OCI-LY7 (cell line): ENCODE measurements around the gene RAB1A. TPM values are rescaled to one million over a fixed set of nuclear protein-coding genes. Genes with fewer than 3 reads are reported as not detected.

Experiments
- BruUV-seq: library from RNA; stranded (reverse); fragments of 400-500 nt; replicated peaks from 2 replicates; lab custom pipeline; 2021; lab: Mats Ljungman, UMichigan
- CTCF ChIA-PET: fragments of 300-600 bp; sonication (Branson Sonifier 250); formaldehyde crosslinking; loops from one replicate; lab custom pipeline; 2022; ENCODE audit warnings: antibody characterized with exemption; ENCODE audit not compliant: unreplicated experiment; lab: Charles Lee
- POLR2A ChIA-PET: fragments of 300-600 bp; sonication (Branson Sonifier 250); formaldehyde crosslinking; loops from one replicate; lab custom pipeline; 2022; ENCODE audit warnings: antibody characterized with exemption; lab: Charles Lee
- DNase-seq: peaks from one replicate; pipeline ENCODE4 v3.0.0-alpha.2; 2015; ENCODE audit warnings: low spot score
- H2AFZ ChIP-seq: fragments of 200-600 bp; sonication (generic), shearing (Covaris generic); 2 replicates; pipeline ENCODE4 v1.6.1; 2014; ENCODE audit warnings: mild to moderate bottlenecking, antibody characterized with exemption, low read length, moderate library complexity
- H3K27ac ChIP-seq: fragments of 200-600 bp; sonication (generic); 2 replicates; pipeline ENCODE4 v1.5.1; 2014; ENCODE audit warnings: mixed run types, low read depth, mild to moderate bottlenecking, moderate library complexity, low read length, inconsistent platforms; ENCODE audit not compliant: poor library complexity, severe bottlenecking
- H3K36me3 ChIP-seq: fragments of 200-600 bp; sonication (generic); 2 replicates; pipeline ENCODE4 v1.6.1; 2014; ENCODE audit warnings: mild to moderate bottlenecking, antibody characterized with exemption, low read length, moderate library complexity, mixed read lengths; ENCODE audit not compliant: insufficient read depth
- H3K4me1 ChIP-seq: fragments of 200-600 bp; sonication (generic); 2 replicates; pipeline ENCODE4 v1.5.1; 2014; ENCODE audit warnings: mild to moderate bottlenecking, low read length; ENCODE audit not compliant: insufficient read depth, poor library complexity, severe bottlenecking
- H3K4me2 ChIP-seq: fragments of 200-600 bp; sonication (generic); 2 replicates; pipeline ENCODE4 v1.6.1; 2014; ENCODE audit warnings: mild to moderate bottlenecking, low read length
- H3K4me3 ChIP-seq: fragments of 200-600 bp; sonication (generic); 2 replicates; pipeline ENCODE4 v1.5.1; 2014; ENCODE audit warnings: mild to moderate bottlenecking, low read depth, low read length; ENCODE audit not compliant: poor library complexity, severe bottlenecking
- H3K79me2 ChIP-seq: fragments of 200-600 bp; sonication (generic); 2 replicates; pipeline ENCODE4 v1.6.1; 2016; ENCODE audit warnings: low read depth, mild to moderate bottlenecking, low read length, moderate library complexity, mixed read lengths; ENCODE audit not compliant: insufficient read depth
- H3K9me2 ChIP-seq: fragments of 200-600 bp; sonication (generic); 2 replicates; pipeline ENCODE4 v1.6.1; 2016; ENCODE audit warnings: mild to moderate bottlenecking, low read length, mixed read lengths; ENCODE audit not compliant: insufficient read depth
- H3K9me3 ChIP-seq: fragments of 200-600 bp; sonication (generic); 2 replicates; pipeline ENCODE4 v1.6.1; 2014; ENCODE audit warnings: mild to moderate bottlenecking, mixed run types, low read length, mixed read lengths
- H4K20me1 ChIP-seq: fragments of 200-600 bp; sonication (generic); 2 replicates; pipeline ENCODE4 v1.6.1; 2014; ENCODE audit warnings: mild to moderate bottlenecking, antibody characterized with exemption, low read length, moderate library complexity, mixed read lengths; ENCODE audit not compliant: insufficient read depth
- EZH2phosphoT487 ChIP-seq: fragments of 200-600 bp; sonication (generic); IDR thresholded peaks from 2 replicates; pipeline ENCODE4 v1.6.1; 2018; ENCODE audit warnings: low read depth, borderline replicate concordance, mild to moderate bottlenecking, mixed run types, antibody characterized with exemption, low read length, moderate library complexity, mixed read lengths
- intact Hi-C: fragments of 100-400 bp; cut with micrococcal nuclease; formaldehyde crosslinking; loops from one replicate; pipeline ENCODE4 v1.10.0; 2022; ENCODE audit not compliant: unreplicated experiment
- total RNA-seq, 2 experiments: library from RNA; depleted of rRNA in 1 of 2; stranded (reverse); fragments of >200 nt in 1 of 2; shearing (Covaris generic) in 1 of 2; gene quantifications; 2 replicates each; pipeline ENCODE4 v1.2.3, GENCODE V29; 2014 to 2022
- TF ChIP-seq, protein P1 (sequence below): fragments of 200-600 bp; sonication (generic); conservative IDR thresholded peaks from 2 replicates; pipeline ENCODE4 v1.5.1; 2014; ENCODE audit warnings: mild to moderate bottlenecking, antibody characterized with exemption, low read length, moderate library complexity, mixed read lengths

RAB1A gene
- total RNA-seq, 2 experiments from 2014 or later, result 39.7 to 75.4 TPM

DNA sequence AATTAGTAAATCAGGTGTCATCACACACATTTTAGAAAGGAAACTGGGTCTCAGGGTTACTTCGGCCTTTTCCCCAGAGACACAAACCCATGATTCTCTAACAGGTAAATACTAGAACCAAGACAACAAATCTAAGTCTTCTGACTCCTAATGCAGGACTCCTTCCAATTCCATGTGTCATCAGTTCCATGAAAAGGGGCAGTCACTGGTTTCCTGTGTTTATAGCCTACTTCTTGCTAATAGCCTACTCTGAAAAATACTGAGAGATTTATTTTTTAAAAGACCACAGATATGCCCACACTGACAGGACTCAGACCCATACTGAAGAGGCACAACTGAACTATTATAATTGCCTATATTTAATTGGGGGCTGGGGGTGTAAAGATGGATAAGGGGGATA, 33.0 kb downstream of the RAB1A start:
- no peak overlapping the region for H3K27ac ChIP-seq
- POLR2A ChIA-PET, result interaction anchor here (0.6 to 2.8 kb wide), 4 partner anchors 11 to 88 kb away, joined by 3 to 11 read pairs (median 4); no protein-coding TSS in a partner anchor
- no peak overlapping the region for H3K4me3 ChIP-seq
- H3K4me2 ChIP-seq, result no peak overlapping the region
- CTCF ChIA-PET, result no interaction called here
- H4K20me1 ChIP-seq, result no peaks in the 10 kb centered on the region
- H2AFZ ChIP-seq, result no peak overlapping the region
- H3K9me3 ChIP-seq, result no peaks in the 10 kb centered on the region
- no peak for DNase-seq
- no peaks in the 10 kb centered on the region for H3K9me2 ChIP-seq
- TF ChIP-seq, protein P1, sequence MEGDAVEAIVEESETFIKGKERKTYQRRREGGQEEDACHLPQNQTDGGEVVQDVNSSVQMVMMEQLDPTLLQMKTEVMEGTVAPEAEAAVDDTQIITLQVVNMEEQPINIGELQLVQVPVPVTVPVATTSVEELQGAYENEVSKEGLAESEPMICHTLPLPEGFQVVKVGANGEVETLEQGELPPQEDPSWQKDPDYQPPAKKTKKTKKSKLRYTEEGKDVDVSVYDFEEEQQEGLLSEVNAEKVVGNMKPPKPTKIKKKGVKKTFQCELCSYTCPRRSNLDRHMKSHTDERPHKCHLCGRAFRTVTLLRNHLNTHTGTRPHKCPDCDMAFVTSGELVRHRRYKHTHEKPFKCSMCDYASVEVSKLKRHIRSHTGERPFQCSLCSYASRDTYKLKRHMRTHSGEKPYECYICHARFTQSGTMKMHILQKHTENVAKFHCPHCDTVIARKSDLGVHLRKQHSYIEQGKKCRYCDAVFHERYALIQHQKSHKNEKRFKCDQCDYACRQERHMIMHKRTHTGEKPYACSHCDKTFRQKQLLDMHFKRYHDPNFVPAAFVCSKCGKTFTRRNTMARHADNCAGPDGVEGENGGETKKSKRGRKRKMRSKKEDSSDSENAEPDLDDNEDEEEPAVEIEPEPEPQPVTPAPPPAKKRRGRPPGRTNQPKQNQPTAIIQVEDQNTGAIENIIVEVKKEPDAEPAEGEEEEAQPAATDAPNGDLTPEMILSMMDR, result no peak
- no peak for TF ChIP-seq EZH2phosphoT487
- peaks cover 93% of the 10 kb centered on the region for H3K36me3 ChIP-seq
- peaks cover 7% of the 10 kb centered on the region; the same call in 1 of the 2 replicates for H3K79me2 ChIP-seq
- intact Hi-C loops, result no loop called here
- BruUV-seq, result no TSS peak
- peaks cover 4% of the 10 kb centered on the region for H3K4me1 ChIP-seq

DNA sequence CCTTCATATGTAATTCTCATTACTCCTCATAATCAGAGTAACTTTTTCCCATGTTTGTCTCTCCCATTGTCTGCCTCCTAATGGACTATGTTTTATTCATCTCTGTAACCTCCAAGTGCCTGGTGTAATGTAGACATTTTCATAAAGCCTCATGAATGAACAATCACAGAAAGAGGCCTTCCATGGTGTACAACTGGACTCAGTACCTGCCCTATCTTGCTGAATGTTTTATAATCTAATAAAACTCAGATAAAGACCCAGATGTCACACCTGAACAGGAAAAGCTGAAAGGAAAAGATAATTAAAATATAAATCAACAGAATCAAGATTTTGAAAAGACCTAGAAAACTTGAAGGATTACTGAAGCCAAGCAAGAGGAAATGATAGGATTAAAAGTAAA, 36.7 kb downstream of the RAB1A start:
- Histone ChIP-seq H3K36me3 (peaks cover 90% of the 10 kb centered on the region), H3K79me2 (no peaks in the 10 kb centered on the region), H3K4me3 (no peak overlapping the region), H4K20me1 (0 out of 2 replicates have a peak, but pooled peaks cover 4% of the 10 kb centered on the region), H3K27ac (no peak overlapping the region), H3K4me1 (peaks cover 4% of the 10 kb centered on the region), H3K4me2 (no peak overlapping the region), H3K9me3 (no peaks in the 10 kb centered on the region), H3K9me2 (no peaks in the 10 kb centered on the region), H2AFZ (no peak overlapping the region)
- no TSS peak for BruUV-seq
- intact Hi-C loops, result no loop called here
- ChIA-PET CTCF (no interaction called here), POLR2A (no interaction called here)
- TF ChIP-seq, protein P1, result no peak
- TF ChIP-seq EZH2phosphoT487, result no peak
- no peak for DNase-seq

DNA sequence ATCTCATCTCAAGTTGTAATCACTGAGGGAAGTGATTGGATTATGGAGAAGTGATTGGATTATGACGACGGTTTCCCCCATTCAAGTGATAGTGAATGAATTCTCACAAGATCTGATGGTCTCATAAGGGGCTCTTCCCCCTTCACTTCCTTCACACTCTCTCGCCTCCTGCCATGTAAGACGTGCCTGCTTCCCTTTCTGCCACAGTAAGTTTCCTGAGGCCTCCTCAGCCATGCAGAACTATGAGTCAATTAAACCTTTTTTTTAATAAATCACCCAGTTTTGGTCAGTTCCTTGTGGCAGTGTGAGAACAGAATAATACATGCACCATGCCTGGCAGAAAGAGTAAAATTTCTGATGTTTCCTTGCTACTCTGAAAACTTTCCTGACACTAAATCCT, 37.1 kb downstream of the RAB1A start:
- no peak overlapping the region for H3K4me3 ChIP-seq
- ChIA-PET CTCF (no interaction called here), POLR2A (no interaction called here)
- H3K36me3 ChIP-seq, result peaks cover 91% of the 10 kb centered on the region
- TF ChIP-seq EZH2phosphoT487, result no peak
- TF ChIP-seq, protein P1, result no peak
- H4K20me1 ChIP-seq, result 0 out of 2 replicates have a peak, but pooled peaks cover 8% of the 10 kb centered on the region
- no TSS peak for BruUV-seq
- no peak for DNase-seq
- H3K4me2 ChIP-seq, result no peak overlapping the region
- H2AFZ ChIP-seq, result no peak overlapping the region
- H3K27ac ChIP-seq, result no peak overlapping the region
- no peaks in the 10 kb centered on the region for H3K9me3 ChIP-seq
- peaks cover 4% of the 10 kb centered on the region for H3K4me1 ChIP-seq
- H3K79me2 ChIP-seq, result no peaks in the 10 kb centered on the region
- H3K9me2 ChIP-seq, result no peaks in the 10 kb centered on the region
- intact Hi-C loops, result no loop called here
